Measurements from ENCODE around the gene ZSCAN30. TPM values are rescaled to one million over a fixed set of nuclear protein-coding genes. Genes with fewer than 3 reads are reported as not detected.

Gene ZSCAN30
- total RNA-seq, 4 donors from 2014 or later, result 33.7 to 49.6 (median 41.8) TPM

- no peak for DNase-seq
- intact Hi-C loops (cut with DNase I), result no loop called here
- Histone ChIP-seq H3K27ac (no peak overlapping the region), H3K9me3 (no peaks in the 10 kb centered on the region), H3K4me3 (replicated peaks in 1 of 3) (no peak overlapping the region), H3K27me3 (no peaks in the 10 kb centered on the region), H3K36me3 (peaks cover 7 to 17% of the 10 kb centered on the region in 2 donors), H3K4me1 (peaks cover 0 to 6% of the 10 kb centered on the region in 2 donors)
- TF ChIP-seq CTCF (IDR thresholded peaks at IDR 0.05), result no peak
- no peak for TF ChIP-seq POLR2A (IDR thresholded peaks at IDR 0.05)
- 92 to 93% methylated on average over 2 of the region's 2 CpGs for WGBS, 2 donors
Observed at GRCh38 chr18:35264409-35264808, 25.6 kb downstream of the ZSCAN30 start.

- no peak for TF ChIP-seq CTCF (IDR thresholded peaks at IDR 0.05)
- WGBS, 2 donors, result 96 to 97% methylated on average over 3 of the region's 3 CpGs
- Histone ChIP-seq H3K27ac (no peak overlapping the region), H3K36me3 (peaks cover 10 to 19% of the 10 kb centered on the region in 2 donors), H3K9me3 (no peaks in the 10 kb centered on the region), H3K27me3 (no peaks in the 10 kb centered on the region), H3K4me3 (replicated peaks in 1 of 3) (no peak overlapping the region), H3K4me1 (no peaks in the 10 kb centered on the region)
- DNase-seq, result no peak
- intact Hi-C loops (cut with DNase I), result no loop called here
Observed at GRCh38 chr18:35256947-35257346, 33.1 kb downstream of the ZSCAN30 start.

- no peak for DNase-seq
- no peaks in the 10 kb centered on the region for H3K9me3 ChIP-seq
- H3K4me3 ChIP-seq (replicated peaks in 1 of 3), result no peak overlapping the region
- H3K36me3 ChIP-seq, result peaks cover 10 to 15% of the 10 kb centered on the region in 2 donors
- H3K27ac ChIP-seq, result no peak overlapping the region
- WGBS, 2 donors, result 89 to 94% methylated on average over 4 of the region's 4 CpGs
- H3K27me3 ChIP-seq, result no peaks in the 10 kb centered on the region
- TF ChIP-seq CTCF (IDR thresholded peaks at IDR 0.05) (no peak), POLR2A (IDR thresholded peaks at IDR 0.05) (no peak)
- intact Hi-C loops (cut with DNase I), result no loop called here
- H3K4me1 ChIP-seq, result no peaks in the 10 kb centered on the region
Observed at GRCh38 chr18:35253655-35254287, 36.3 kb downstream of the ZSCAN30 start.

GRCh38 chr18:35252466-35252865 lies 37.6 kb downstream of the ZSCAN30 start:
- H3K9me3 ChIP-seq, result no peaks in the 10 kb centered on the region
- H3K4me1 ChIP-seq, result no peaks in the 10 kb centered on the region
- H3K27me3 ChIP-seq, result no peaks in the 10 kb centered on the region
- WGBS, 2 donors, result 97 to 100% methylated on average over 1 of the region's 1 CpG
- TF ChIP-seq POLR2A (IDR thresholded peaks at IDR 0.05) (no peak), CTCF (IDR thresholded peaks at IDR 0.05) (no peak)
- intact Hi-C loops (cut with DNase I), result no loop called here
- DNase-seq, result no peak
- no peak overlapping the region for H3K27ac ChIP-seq
- peaks cover 13 to 23% of the 10 kb centered on the region in 2 donors for H3K36me3 ChIP-seq
- no peak overlapping the region for H3K4me3 ChIP-seq (replicated peaks in 1 of 3)

- H3K9me3 ChIP-seq, result no peaks in the 10 kb centered on the region
- no peak for DNase-seq
- intact Hi-C loops (cut with DNase I), result no loop called here
- no peak for TF ChIP-seq POLR2A (IDR thresholded peaks at IDR 0.05)
- TF ChIP-seq CTCF (IDR thresholded peaks at IDR 0.05), result no peak
- H3K27me3 ChIP-seq, result no peaks in the 10 kb centered on the region
- 94 to 95% methylated on average over 6 of the region's 6 CpGs for WGBS, 2 donors
- no peak overlapping the region for H3K27ac ChIP-seq
- no peaks in the 10 kb centered on the region for H3K4me1 ChIP-seq
- peaks cover 37 to 38% of the 10 kb centered on the region in 2 donors for H3K36me3 ChIP-seq
- no peak overlapping the region for H3K4me3 ChIP-seq (replicated peaks in 1 of 3)
Observed at GRCh38 chr18:35248429-35248828, 41.6 kb downstream of the ZSCAN30 start.

Measured in thyroid gland (tissue), 4 donors.